NCI-H128 (cell line): ENCODE measurements around the gene MAP4K4.

Source experiments
- DNase-seq: peaks from one replicate; lab custom pipeline; 2025; ENCODE audit not compliant: unreplicated experiment; lab: John Stamatoyannopoulos, UW

MAP4K4 gene

GRCh38 chr2:101860782-101861181, 163.3 kb downstream of the MAP4K4 start:
- DNase-seq = no peak

GRCh38 chr2:101861382-101861781, 163.9 kb downstream of the MAP4K4 start:
- DNase-seq = no peak

GRCh38 chr2:101863534-101863933, 166.0 kb downstream of the MAP4K4 start:
- DNase-seq = no peak

- no peak for DNase-seq
These were observed 166.9 kb downstream of the MAP4K4 start for GRCh38 chr2:101864426-101864825.

- DNase-seq = no peak
These were observed 171.0 kb downstream of the MAP4K4 start for GRCh38 chr2:101868525-101868924.

- DNase-seq = no peak
These were observed 172.0 kb downstream of the MAP4K4 start for GRCh38 chr2:101869527-101869926.

- DNase-seq = no peak
These were observed 172.9 kb downstream of the MAP4K4 start for GRCh38 chr2:101870444-101870843.

- DNase-seq = no peak
These were observed 174.0 kb downstream of the MAP4K4 start for GRCh38 chr2:101871480-101871879.

- no peak for DNase-seq
These were observed 175.0 kb downstream of the MAP4K4 start for GRCh38 chr2:101872480-101872879.

GRCh38 chr2:101873543-101873942, 176.0 kb downstream of the MAP4K4 start:
- DNase-seq = no peak

GRCh38 chr2:101874069-101874468, 176.6 kb downstream of the MAP4K4 start:
- DNase-seq = no peak

GRCh38 chr2:101879466-101879865, 182.0 kb downstream of the MAP4K4 start:
- no peak for DNase-seq

- DNase-seq = no peak
These were observed 183.6 kb downstream of the MAP4K4 start for GRCh38 chr2:101881131-101881530.

- DNase-seq = no peak
These were observed 185.3 kb downstream of the MAP4K4 start for GRCh38 chr2:101882769-101883307.

GRCh38 chr2:101883860-101884259, 186.4 kb downstream of the MAP4K4 start:
- peak; percentile 4 for DNase-seq

GRCh38 chr2:101884423-101884822, 186.9 kb downstream of the MAP4K4 start:
- DNase-seq = no peak

- DNase-seq = no peak
These were observed 189.8 kb downstream of the MAP4K4 start for GRCh38 chr2:101887328-101887727.

GRCh38 chr2:101889460-101890098, 192.1 kb downstream of the MAP4K4 start:
- no peak for DNase-seq

GRCh38 chr2:101892377-101892776, 194.9 kb downstream of the MAP4K4 start:
- DNase-seq = no peak

GRCh38 chr2:101893681-101894381, 196.3 kb downstream of the MAP4K4 start:
- no peak for DNase-seq

GRCh38 chr2:101895039-101895438, 197.5 kb downstream of the MAP4K4 start:
- no peak for DNase-seq

- DNase-seq = no peak
These were observed 198.4 kb downstream of the MAP4K4 start for GRCh38 chr2:101895819-101896322.
